Activated T-cell treated with anti-CD3 and anti-CD28 coated beads, Interleukin-2, amount 50 U/mL, for 4 hours (primary cell): ENCODE results near the gene SNTG2. TPM values are rescaled to one million over a fixed set of nuclear protein-coding genes. Genes with fewer than 3 reads are reported as not detected.

Experiments
- ATAC-seq, 2 donors: fragments of 200-7000 bp; cut with Tn5 transposase; one replicate each; pipeline ENCODE4 v1.10.0; 2021
- DNase-seq: peaks from one replicate; pipeline ENCODE4 v3.0.0-alpha.2; 2020
- H3K27me3 Mint-ChIP-seq: one replicate; pipeline ENCODE4 v1.8.0; 2021; ENCODE audit warnings: low read depth, mixed read lengths
- H3K36me3 Mint-ChIP-seq: one replicate; pipeline ENCODE4 v1.8.0; 2022; ENCODE audit warnings: mixed read lengths; ENCODE audit not compliant: insufficient read depth
- H3K4me1 Mint-ChIP-seq: one replicate; pipeline ENCODE4 v1.8.0; 2021; ENCODE audit warnings: low read depth, mixed read lengths
- H3K4me3 Mint-ChIP-seq: one replicate; pipeline ENCODE4 v1.8.0; 2021; ENCODE audit warnings: mild to moderate bottlenecking, moderate library complexity, mixed read lengths
- H3K9me3 Mint-ChIP-seq: one replicate; pipeline ENCODE4 v1.8.0; 2021; ENCODE audit warnings: mixed read lengths
- total RNA-seq, 3 donors: library from RNA; stranded (reverse); gene quantifications; one replicate each; pipeline ENCODE4 v1.2.1, GENCODE V29; 2021

The SNTG2 gene
- total RNA-seq, 3 donors from 2014 or later = 0.22 to 1.0 (median 0.98) TPM

GRCh38 chr2:1049691-1050090 lies 99.0 kb downstream of the SNTG2 start:
- H3K9me3 Mint-ChIP-seq = peaks cover 7% of the 10 kb centered on the region
- H3K4me3 Mint-ChIP-seq = no peak overlapping the region
- no peaks in the 10 kb centered on the region for H3K36me3 Mint-ChIP-seq
- H3K4me1 Mint-ChIP-seq = peaks cover 2% of the 10 kb centered on the region
- no peak for ATAC-seq
- peaks cover 12% of the 10 kb centered on the region for H3K27me3 Mint-ChIP-seq
- DNase-seq = no peak

GRCh38 chr2:1051075-1051474 lies 100.4 kb downstream of the SNTG2 start:
- Mint-ChIP-seq H3K36me3 (no peaks in the 10 kb centered on the region), H3K4me3 (no peak overlapping the region), H3K4me1 (peaks cover 2% of the 10 kb centered on the region), H3K27me3 (peaks cover 15% of the 10 kb centered on the region), H3K9me3 (peaks cover 7% of the 10 kb centered on the region)
- ATAC-seq = no peak
- no peak for DNase-seq

- no peak for ATAC-seq
Observed at GRCh38 chr2:1052771-1053191, 102.1 kb downstream of the SNTG2 start.

GRCh38 chr2:1053786-1054185 lies 103.1 kb downstream of the SNTG2 start:
- DNase-seq = no peak
- peaks cover 2% of the 10 kb centered on the region for H3K4me1 Mint-ChIP-seq
- ATAC-seq = no peak
- peaks cover 13% of the 10 kb centered on the region for H3K27me3 Mint-ChIP-seq
- H3K36me3 Mint-ChIP-seq = no peaks in the 10 kb centered on the region
- no peaks in the 10 kb centered on the region for H3K9me3 Mint-ChIP-seq
- H3K4me3 Mint-ChIP-seq = no peak overlapping the region

More at GRCh38 chr2:1052771-1053191, 102.1 kb downstream of the SNTG2 start:
- Mint-ChIP-seq H3K36me3 (no peaks in the 10 kb centered on the region), H3K4me1 (peaks cover 2% of the 10 kb centered on the region), H3K4me3 (no peak overlapping the region), H3K9me3 (no peaks in the 10 kb centered on the region), H3K27me3 (peaks cover 13% of the 10 kb centered on the region)
- no peak for DNase-seq

- H3K9me3 Mint-ChIP-seq = no peaks in the 10 kb centered on the region
- H3K36me3 Mint-ChIP-seq = no peaks in the 10 kb centered on the region
- H3K27me3 Mint-ChIP-seq = peaks cover 9% of the 10 kb centered on the region
- no peak for ATAC-seq
- peaks cover 2% of the 10 kb centered on the region for H3K4me1 Mint-ChIP-seq
- no peak overlapping the region for H3K4me3 Mint-ChIP-seq
- no peak for DNase-seq
Observed at GRCh38 chr2:1054399-1054798, 103.8 kb downstream of the SNTG2 start.

GRCh38 chr2:1055014-1055595 lies 104.5 kb downstream of the SNTG2 start:
- DNase-seq (no peak), ATAC-seq (no peak)
- Mint-ChIP-seq H3K27me3 (peaks cover 7% of the 10 kb centered on the region), H3K4me1 (peaks cover 2% of the 10 kb centered on the region), H3K9me3 (no peaks in the 10 kb centered on the region), H3K36me3 (no peaks in the 10 kb centered on the region), H3K4me3 (no peak overlapping the region)

- Mint-ChIP-seq H3K27me3 (peaks cover 6% of the 10 kb centered on the region), H3K4me1 (no peaks in the 10 kb centered on the region), H3K4me3 (no peak overlapping the region), H3K9me3 (no peaks in the 10 kb centered on the region), H3K36me3 (no peaks in the 10 kb centered on the region)
- DNase-seq = no peak
- no peak for ATAC-seq
Observed at GRCh38 chr2:1060372-1060771, 109.7 kb downstream of the SNTG2 start.

- Mint-ChIP-seq H3K4me3 (no peak overlapping the region), H3K36me3 (no peaks in the 10 kb centered on the region), H3K27me3 (peaks cover 6% of the 10 kb centered on the region), H3K9me3 (no peaks in the 10 kb centered on the region), H3K4me1 (no peaks in the 10 kb centered on the region)
- no peak for DNase-seq
- no peak for ATAC-seq
Observed at GRCh38 chr2:1060987-1061386, 110.3 kb downstream of the SNTG2 start.

GRCh38 chr2:1068241-1068640 lies 117.6 kb downstream of the SNTG2 start:
- Mint-ChIP-seq H3K36me3 (no peaks in the 10 kb centered on the region), H3K4me3 (no peak overlapping the region), H3K9me3 (no peaks in the 10 kb centered on the region)

GRCh38 chr2:1068822-1069221 lies 118.2 kb downstream of the SNTG2 start:
- H3K9me3 Mint-ChIP-seq = no peaks in the 10 kb centered on the region
- DNase-seq (no peak), ATAC-seq (no peak)
- H3K27me3 Mint-ChIP-seq = no peaks in the 10 kb centered on the region
- H3K4me1 Mint-ChIP-seq = no peaks in the 10 kb centered on the region
- H3K4me3 Mint-ChIP-seq = no peak overlapping the region
- no peaks in the 10 kb centered on the region for H3K36me3 Mint-ChIP-seq

More at GRCh38 chr2:1068241-1068640, 117.6 kb downstream of the SNTG2 start:
- no peaks in the 10 kb centered on the region for H3K4me1 Mint-ChIP-seq
- DNase-seq (no peak), ATAC-seq (no peak)
- H3K27me3 Mint-ChIP-seq = no peaks in the 10 kb centered on the region

GRCh38 chr2:1069847-1070246 lies 119.2 kb downstream of the SNTG2 start:
- no peak for DNase-seq
- no peak for ATAC-seq
- H3K36me3 Mint-ChIP-seq = no peaks in the 10 kb centered on the region

GRCh38 chr2:1070601-1071000 lies 120.0 kb downstream of the SNTG2 start:
- Mint-ChIP-seq H3K4me3 (no peak overlapping the region), H3K36me3 (no peaks in the 10 kb centered on the region), H3K27me3 (no peaks in the 10 kb centered on the region), H3K9me3 (no peaks in the 10 kb centered on the region), H3K4me1 (no peaks in the 10 kb centered on the region)
- ATAC-seq = no peak
- DNase-seq = no peak

More at GRCh38 chr2:1069847-1070246, 119.2 kb downstream of the SNTG2 start:
- Mint-ChIP-seq H3K4me1 (no peaks in the 10 kb centered on the region), H3K9me3 (no peaks in the 10 kb centered on the region), H3K27me3 (no peaks in the 10 kb centered on the region), H3K4me3 (no peak overlapping the region)

GRCh38 chr2:1071650-1072049 lies 121.0 kb downstream of the SNTG2 start:
- ATAC-seq (no peak), DNase-seq (no peak)
- no peaks in the 10 kb centered on the region for H3K9me3 Mint-ChIP-seq
- no peaks in the 10 kb centered on the region for H3K36me3 Mint-ChIP-seq
- H3K4me3 Mint-ChIP-seq = no peak overlapping the region
- no peaks in the 10 kb centered on the region for H3K27me3 Mint-ChIP-seq
- H3K4me1 Mint-ChIP-seq = no peaks in the 10 kb centered on the region

GRCh38 chr2:1072250-1072649 lies 121.6 kb downstream of the SNTG2 start:
- no peaks in the 10 kb centered on the region for H3K4me1 Mint-ChIP-seq
- ATAC-seq = no peak
- H3K4me3 Mint-ChIP-seq = no peak overlapping the region
- H3K27me3 Mint-ChIP-seq = no peaks in the 10 kb centered on the region
- no peak for DNase-seq
- no peaks in the 10 kb centered on the region for H3K36me3 Mint-ChIP-seq
- no peaks in the 10 kb centered on the region for H3K9me3 Mint-ChIP-seq

GRCh38 chr2:1077911-1078310 lies 127.3 kb downstream of the SNTG2 start:
- ATAC-seq = no peak
- H3K4me1 Mint-ChIP-seq = no peaks in the 10 kb centered on the region
- DNase-seq = no peak
- H3K4me3 Mint-ChIP-seq = no peak overlapping the region
- no peaks in the 10 kb centered on the region for H3K36me3 Mint-ChIP-seq
- peaks cover 2% of the 10 kb centered on the region for H3K27me3 Mint-ChIP-seq
- H3K9me3 Mint-ChIP-seq = no peaks in the 10 kb centered on the region
